GM21619 (cell line): ENCODE measurements around the gene CDON.
A peak's percentile ranks its signal among the peaks of the same experiment; 100 is the strongest.

Experiments
- ATAC-seq: cut with Tn5 transposase; IDR thresholded peaks from one replicate; pipeline ENCODE4 v1.9.1; 2021; ENCODE audit not compliant: unreplicated experiment

Gene CDON

GRCh38 chr11:125945011-125945796 is 117.5 kb downstream of the CDON start:
- ATAC-seq, result no peak

DNA sequence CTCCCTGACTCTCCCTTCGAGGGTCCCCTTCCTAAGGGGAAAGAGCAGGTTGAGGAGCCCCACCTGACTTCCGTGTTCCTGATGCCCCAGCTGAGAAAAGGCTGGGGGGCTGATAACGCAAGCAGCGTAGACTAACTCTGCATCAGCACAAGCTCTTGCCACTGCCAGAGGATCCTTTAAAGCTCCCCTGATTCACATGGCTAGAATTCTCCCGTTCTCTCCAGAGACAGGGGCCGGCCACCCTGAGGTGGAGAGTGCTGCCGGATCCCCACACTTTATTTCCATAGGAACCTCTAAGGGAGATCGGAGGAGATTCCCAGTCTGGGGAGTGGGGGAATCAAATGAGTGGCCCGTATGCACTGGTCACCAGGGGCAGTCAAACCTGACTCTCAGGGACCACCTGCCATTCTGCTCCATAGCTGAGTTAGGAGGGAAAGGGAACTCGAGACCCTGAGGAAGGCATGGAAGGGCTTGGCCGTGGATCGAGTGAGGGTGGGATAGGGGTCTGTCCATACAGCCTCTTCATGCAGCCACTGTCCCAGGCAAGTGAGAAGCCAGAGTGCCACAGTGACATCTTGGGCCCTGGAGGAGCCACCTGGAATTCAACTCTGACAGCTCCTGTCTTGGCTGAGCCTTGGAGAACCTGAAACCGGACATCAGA is 118.2 kb downstream of the CDON start:
- no peak for ATAC-seq

DNA sequence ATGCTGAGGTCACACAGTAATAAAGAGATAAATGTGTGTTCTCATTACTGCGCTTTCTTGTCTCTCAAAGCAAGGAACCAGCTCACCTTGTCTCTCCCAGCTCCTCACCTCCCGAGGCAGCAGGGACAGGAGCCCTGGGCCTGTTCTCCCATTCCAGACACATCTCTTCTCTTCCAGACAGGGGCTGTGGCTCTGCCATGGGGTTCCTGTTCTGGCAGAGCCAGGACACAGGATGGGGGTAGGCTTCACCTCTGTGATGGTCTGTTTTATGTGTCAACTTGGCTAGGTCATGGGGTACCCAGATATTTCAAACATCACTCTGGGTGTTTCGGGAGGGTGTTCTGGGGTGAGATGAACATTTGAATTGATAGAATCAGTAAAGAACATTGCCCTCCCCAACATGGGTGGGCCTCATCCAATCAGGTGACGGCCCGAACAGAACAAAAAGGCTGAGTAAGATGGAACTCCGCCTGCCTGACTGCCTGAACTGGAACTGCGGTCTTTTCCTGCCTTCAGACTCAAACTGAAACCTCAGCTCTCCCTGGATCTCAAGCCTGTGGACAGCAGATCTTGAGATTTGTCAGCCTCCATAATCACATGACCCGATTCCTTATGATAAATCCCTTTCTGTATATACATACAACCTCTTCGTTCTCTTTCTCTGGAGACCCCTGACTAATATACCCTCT is 118.9 kb downstream of the CDON start:
- no peak for ATAC-seq

DNA sequence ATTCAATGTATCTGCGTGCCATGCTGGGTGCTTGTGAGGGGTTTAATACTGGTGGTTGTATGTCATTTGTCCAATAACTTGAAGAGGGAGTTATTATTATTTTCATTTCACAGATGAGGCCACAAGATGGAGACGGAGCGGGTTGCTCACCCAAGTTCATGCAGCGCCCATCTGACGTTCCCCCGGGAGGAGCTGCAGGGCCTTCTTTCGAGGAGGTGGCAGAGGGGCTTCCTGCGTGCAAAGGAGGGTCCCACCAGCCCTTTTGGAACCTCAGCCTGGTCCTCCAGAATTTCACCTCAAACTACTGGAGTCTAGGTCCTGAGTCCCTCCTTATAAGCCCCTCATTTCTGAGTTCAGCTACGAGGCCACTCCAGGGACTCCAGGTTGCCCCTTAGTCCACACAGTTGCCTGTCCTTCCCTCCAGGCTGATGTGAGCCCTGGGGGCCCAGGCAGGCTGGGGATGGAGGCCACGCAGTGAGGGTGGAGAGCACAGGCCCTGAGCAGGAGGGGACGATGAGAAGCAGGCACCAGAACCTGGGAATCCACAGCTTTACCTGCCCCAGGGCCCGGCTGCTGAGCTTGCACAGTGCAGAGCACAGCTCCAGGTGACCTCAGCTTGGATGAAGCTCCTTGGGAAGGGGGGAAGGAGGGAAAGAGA is 119.8 kb downstream of the CDON start:
- ATAC-seq, result no peak

GRCh38 chr11:125941619-125942611 is 120.8 kb downstream of the CDON start:
- peak; percentile 60 for ATAC-seq

DNA sequence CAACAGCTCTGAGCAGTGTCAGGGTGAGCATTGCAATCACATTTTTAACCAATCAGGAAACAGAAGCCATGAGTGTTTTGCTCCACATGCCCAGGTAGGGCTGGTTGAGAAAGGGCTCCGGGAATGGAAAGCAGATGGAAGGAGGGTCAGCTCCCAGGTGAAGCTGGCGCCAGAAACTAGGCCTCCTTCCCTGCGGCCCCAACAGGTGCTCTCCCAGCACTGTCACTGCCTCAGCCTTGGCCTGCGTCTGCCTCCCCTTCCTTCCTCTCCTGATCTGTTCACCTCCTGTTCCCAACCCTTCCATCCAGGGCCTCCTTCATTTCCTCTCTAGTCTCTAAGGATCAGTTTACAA is 121.4 kb downstream of the CDON start:
- ATAC-seq, result no peak

- ATAC-seq, result no peak
Measured at GRCh38 chr11:125940145-125940544, 122.5 kb downstream of the CDON start.

DNA sequence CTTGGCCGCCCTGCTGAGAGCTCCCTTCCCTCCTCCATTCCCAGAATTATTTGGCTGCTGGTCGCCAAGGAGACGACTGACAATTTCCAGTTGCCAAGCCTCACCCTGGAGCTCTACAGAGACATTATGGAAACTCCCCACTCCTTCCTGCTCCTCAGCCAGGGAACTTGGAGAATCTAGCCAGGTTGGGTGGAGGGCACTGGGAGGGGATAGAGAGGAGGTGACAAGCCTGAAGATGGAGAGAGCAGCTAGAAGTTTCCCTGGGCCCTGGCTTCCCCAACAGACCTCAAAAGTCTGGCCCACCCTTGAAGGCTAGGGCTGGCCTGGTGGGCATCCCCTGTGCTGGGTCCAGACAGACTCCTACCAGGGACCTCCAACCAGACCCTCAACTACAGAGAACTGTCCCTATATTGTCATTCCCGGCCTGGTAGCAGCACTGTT is 123.6 kb downstream of the CDON start:
- ATAC-seq, result no peak

- no peak for ATAC-seq
Measured at GRCh38 chr11:125938418-125938817, 124.2 kb downstream of the CDON start.

DNA sequence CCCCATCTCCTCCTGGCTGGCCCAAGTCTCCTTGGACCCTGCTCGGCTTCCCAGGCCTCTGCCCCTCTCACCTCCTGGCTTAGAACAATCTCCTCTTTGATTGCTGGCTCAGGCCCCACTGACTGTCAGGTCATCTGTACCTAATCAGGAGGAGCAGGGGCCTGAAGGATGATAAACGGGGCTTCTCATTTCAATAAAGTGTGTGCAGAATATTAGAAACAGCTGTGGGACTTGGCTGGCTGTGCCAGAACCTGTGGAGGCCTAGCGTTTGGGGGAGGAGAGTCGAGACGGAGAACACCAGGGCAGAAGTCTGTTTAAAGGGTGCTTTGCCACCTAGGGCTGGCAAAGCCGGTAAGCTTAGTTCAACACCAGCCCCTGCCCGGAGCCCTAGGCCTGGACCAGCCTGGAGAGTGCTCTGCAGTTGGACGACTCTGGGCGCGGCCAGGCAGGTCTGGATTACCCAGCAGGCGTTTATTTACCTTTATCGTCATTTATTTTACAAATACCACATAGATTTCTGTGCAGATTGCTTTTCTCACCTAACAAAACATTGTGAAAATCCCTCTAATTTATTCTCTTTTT is 127.0 kb downstream of the CDON start:
- ATAC-seq, result no peak

- ATAC-seq, result no peak
Measured at GRCh38 chr11:125935056-125935455, 127.6 kb downstream of the CDON start.

- no peak for ATAC-seq
Measured at GRCh38 chr11:125934473-125934872, 128.2 kb downstream of the CDON start.

DNA sequence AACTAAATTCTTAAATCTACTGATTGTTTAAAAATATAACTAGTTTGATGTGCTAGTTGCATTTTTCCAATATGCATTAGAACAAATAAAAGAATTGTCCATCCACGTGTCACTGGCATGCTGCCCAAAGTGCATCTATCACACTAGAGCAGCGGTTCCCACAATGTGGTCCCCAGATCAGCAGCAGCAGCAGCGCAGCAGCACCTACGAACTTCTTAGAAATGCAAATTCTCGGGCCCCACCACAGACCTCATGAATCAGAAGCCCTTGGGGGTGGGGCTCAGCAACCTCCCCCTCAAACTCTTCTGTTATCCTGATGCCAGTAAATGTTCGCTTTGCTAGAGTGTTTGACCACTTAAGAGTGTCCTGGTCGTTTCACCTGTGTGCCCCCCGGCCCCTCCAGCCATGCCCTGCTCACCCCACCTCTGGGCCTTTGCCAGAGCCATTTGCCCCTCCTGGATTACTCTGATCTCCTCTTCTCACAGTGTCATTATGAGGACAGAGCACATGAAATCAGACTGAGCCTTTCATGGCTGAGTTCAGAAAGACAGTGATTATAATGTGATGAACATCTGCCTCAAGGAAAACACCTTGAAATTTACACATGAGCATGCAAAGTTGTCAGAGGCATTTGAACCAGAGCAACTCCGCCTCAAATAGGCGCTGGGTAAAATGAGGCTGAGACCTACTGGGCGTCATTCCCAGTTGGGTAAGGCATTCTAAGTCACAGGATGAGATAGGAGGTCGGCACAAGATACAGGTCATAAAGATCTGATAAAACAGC is 129.4 kb downstream of the CDON start:
- no peak for ATAC-seq

DNA sequence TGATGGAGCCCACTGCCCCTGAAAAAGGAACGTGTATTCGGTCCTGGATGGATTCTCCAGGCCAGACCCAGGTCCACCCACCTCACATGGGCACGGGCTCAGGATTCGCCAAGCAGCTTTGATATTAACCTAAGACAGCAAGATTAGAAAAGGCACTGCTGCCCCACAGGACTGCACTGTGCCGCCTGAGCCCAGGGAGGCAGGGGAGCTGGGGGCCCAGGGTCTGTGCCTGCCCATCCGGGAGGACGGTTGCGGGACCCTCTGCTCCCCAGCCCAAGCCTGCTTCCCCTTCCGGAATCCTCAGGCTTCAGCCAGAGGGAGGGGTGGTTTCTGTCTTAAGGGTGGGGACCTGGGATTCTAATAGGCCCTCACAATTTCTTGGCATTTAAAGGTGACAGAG is 130.4 kb downstream of the CDON start:
- no peak for ATAC-seq

DNA sequence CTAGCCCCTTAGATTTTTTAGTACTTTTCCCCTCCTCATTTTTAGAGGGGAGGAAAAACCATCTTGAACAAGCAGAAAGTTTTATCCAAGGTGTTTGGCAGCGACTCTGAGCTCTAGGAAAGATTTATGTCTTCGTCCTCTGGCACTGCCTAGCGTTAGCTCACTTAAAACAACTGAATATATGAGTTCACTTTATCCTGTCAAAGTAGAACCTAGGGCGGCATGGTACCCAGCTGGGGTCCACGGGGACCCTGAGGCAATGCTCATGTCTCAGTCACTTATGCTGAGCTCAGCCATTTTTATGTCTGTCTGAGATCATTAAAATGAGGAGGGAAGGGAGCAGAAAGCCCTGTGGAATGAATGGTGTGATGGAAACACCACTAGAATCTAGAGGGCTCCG is 131.0 kb downstream of the CDON start:
- no peak for ATAC-seq

- no peak for ATAC-seq
Measured at GRCh38 chr11:125931116-125931515, 131.6 kb downstream of the CDON start.

DNA sequence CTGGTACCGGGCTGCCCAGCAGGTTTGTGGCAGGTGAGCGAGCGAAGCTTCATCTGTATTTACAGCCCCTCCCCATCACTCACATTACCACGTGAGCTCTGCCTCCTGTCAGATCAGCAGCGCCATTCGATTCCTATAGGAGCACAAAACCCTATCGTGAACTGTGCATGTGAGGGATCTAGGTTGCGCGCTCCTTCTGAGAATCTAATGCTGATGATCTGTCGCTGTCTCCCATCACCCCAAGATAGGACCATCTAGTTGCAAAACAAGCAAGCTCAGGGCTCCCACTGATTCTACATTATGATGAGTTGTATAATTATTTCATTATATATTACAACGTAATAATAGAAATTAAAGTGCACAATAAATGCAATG is 132.6 kb downstream of the CDON start:
- no peak for ATAC-seq

DNA sequence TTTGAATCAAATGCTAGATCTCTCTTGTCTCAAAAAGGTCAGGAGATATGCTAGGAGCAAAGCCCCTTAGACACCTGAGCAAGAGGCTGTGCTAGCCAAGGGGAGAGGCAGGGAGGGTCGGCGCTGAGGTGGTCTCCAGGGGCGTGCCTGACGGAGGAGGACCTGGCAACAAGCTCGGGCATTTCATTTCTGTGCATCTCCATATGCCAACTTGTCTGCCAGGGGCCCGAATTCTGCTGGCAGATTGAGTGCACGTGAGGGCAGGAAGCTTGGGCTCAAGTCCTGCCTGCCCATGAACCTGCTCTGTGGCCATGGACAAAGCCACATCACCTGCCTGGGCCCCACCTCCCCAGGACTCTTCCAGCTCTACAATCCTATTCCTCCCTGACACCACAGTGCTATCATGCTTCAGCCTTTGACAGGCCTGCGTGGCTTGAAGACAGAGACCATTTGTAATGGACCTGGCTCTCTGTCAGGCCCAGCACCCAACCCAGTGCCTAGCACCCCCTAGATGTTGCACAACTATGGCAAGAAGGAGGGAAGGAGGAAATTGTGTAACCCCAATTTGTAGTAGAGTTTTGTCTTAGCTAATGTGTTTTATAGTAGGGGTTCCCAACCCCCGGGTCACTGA is 133.1 kb downstream of the CDON start:
- ATAC-seq, result no peak

- no peak for ATAC-seq
Measured at GRCh38 chr11:125926682-125927081, 136.0 kb downstream of the CDON start.
